ENCODE measurements around the gene PLEKHM3.
A peak's percentile ranks its signal among the peaks of the same experiment; 100 is the strongest.

PLEKHM3 gene

GRCh38 chr2:207929923-207930322, 95.4 kb downstream of the PLEKHM3 start:
- TF ChIP-seq CTCF (IDR thresholded peaks at IDR 0.05; ENCODE audit: low read depth, low read length), result no peak
- Histone ChIP-seq H3K27me3 (ENCODE audit: insufficient read depth, low read depth, severe bottlenecking) (no peaks in the 10 kb centered on the region), H3K36me3 (0 out of 2 replicates have a peak, but pooled peaks cover 4% of the 10 kb centered on the region), H3K9me3 (ENCODE audit: severe bottlenecking) (no peaks in the 10 kb centered on the region), H3K27ac (no peak overlapping the region), H3K4me3 (ENCODE audit: low read depth, low read length) (no peak overlapping the region)
- no peak for DNase-seq

- Histone ChIP-seq H3K27ac (no peak overlapping the region), H3K27me3 (ENCODE audit: insufficient read depth, low read depth, severe bottlenecking) (no peaks in the 10 kb centered on the region), H3K4me3 (ENCODE audit: low read depth, low read length) (no peak overlapping the region), H3K9me3 (ENCODE audit: severe bottlenecking) (no peaks in the 10 kb centered on the region), H3K36me3 (0 out of 2 replicates have a peak, but pooled peaks cover 4% of the 10 kb centered on the region)
- TF ChIP-seq CTCF (IDR thresholded peaks at IDR 0.05; ENCODE audit: low read depth, low read length), result no peak
- peak; percentile 15 for DNase-seq
Measured at GRCh38 chr2:207928079-207928478, 97.2 kb downstream of the PLEKHM3 start.

GRCh38 chr2:207926989-207927300, 98.4 kb downstream of the PLEKHM3 start:
- no peak for TF ChIP-seq CTCF (IDR thresholded peaks at IDR 0.05; ENCODE audit: low read depth, low read length)

GRCh38 chr2:207926133-207926988, 99.0 kb downstream of the PLEKHM3 start:
- no peak for DNase-seq
- no peak for TF ChIP-seq CTCF (IDR thresholded peaks at IDR 0.05; ENCODE audit: low read depth, low read length)
- no peak overlapping the region for H3K27ac ChIP-seq
- H3K9me3 ChIP-seq (ENCODE audit: severe bottlenecking), result no peaks in the 10 kb centered on the region
- 0 out of 2 replicates have a peak, but pooled peaks cover 4% of the 10 kb centered on the region for H3K36me3 ChIP-seq
- no peaks in the 10 kb centered on the region for H3K27me3 ChIP-seq (ENCODE audit: insufficient read depth, low read depth, severe bottlenecking)
- no peak overlapping the region for H3K4me3 ChIP-seq (ENCODE audit: low read depth, low read length)

More at GRCh38 chr2:207926989-207927300, 98.4 kb downstream of the PLEKHM3 start:
- H3K27ac ChIP-seq, result no peak overlapping the region
- no peak overlapping the region for H3K4me3 ChIP-seq (ENCODE audit: low read depth, low read length)
- no peak for DNase-seq
- 0 out of 2 replicates have a peak, but pooled peaks cover 4% of the 10 kb centered on the region for H3K36me3 ChIP-seq
- no peaks in the 10 kb centered on the region for H3K27me3 ChIP-seq (ENCODE audit: insufficient read depth, low read depth, severe bottlenecking)
- no peaks in the 10 kb centered on the region for H3K9me3 ChIP-seq (ENCODE audit: severe bottlenecking)

- Histone ChIP-seq H3K4me3 (ENCODE audit: low read depth, low read length) (no peak overlapping the region), H3K36me3 (0 out of 2 replicates have a peak, but pooled peaks cover 1% of the 10 kb centered on the region), H3K27ac (no peak overlapping the region), H3K27me3 (ENCODE audit: insufficient read depth, low read depth, severe bottlenecking) (no peaks in the 10 kb centered on the region), H3K9me3 (ENCODE audit: severe bottlenecking) (no peaks in the 10 kb centered on the region)
- TF ChIP-seq CTCF (IDR thresholded peaks at IDR 0.05; ENCODE audit: low read depth, low read length), result no peak
- DNase-seq, result no peak
Measured at GRCh38 chr2:207925601-207926000, 99.7 kb downstream of the PLEKHM3 start.
